HG03457 (cell line): ENCODE measurements around the gene B4GALT7.
"Not testable (repeated sequence)": the region's sequence is repeated elsewhere in the genome, so short reads cannot be mapped to it uniquely, and the experiment has no call there.

ENCODE experiments used
- ATAC-seq: cut with Tn5 transposase; IDR thresholded peaks from one replicate; pipeline ENCODE4 v1.9.1; 2021; ENCODE audit warnings: moderate number of reproducible peaks; ENCODE audit not compliant: unreplicated experiment

Gene B4GALT7, protein sequence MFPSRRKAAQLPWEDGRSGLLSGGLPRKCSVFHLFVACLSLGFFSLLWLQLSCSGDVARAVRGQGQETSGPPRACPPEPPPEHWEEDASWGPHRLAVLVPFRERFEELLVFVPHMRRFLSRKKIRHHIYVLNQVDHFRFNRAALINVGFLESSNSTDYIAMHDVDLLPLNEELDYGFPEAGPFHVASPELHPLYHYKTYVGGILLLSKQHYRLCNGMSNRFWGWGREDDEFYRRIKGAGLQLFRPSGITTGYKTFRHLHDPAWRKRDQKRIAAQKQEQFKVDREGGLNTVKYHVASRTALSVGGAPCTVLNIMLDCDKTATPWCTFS

DNA sequence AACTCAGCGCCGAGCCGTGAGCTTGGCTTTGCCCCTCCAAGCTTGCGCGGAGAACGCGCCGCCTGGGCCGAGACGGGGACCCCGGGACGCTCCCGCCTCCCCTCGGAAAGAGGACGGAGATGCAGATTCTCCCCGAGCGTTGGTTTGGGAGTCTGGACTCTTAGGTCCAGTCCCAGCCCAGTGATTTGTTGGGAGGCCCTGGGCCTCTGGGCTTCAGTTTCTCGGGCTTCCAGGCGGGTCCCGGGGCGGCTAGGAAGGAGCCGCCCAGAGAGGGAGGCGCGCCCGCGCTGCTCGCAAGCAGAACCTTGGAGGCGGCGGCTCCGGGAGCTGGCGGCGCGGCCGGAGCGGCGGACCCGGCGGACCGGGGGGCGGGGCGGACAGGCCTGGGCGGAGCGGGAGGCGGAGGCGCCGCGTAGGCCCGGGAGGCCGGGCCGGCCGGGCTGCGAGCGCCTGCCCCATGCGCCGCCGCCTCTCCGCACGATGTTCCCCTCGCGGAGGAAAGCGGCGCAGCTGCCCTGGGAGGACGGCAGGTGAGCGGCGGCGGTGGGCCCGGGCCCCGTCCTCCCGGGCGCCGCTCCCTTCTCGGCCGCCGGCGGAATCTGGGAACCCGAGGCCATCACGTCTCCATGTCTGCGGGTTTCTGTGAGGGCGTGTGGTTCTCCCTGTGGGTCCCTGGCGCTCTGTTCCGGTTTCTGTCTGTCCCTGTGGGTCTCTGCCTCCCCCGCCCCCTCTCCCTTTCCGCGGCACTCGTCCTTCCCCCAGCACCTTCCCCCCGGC is at the start of gene B4GALT7:
TSS of gene B4GALT7 (plus strand) at position 402 of the 777 bp plus-strand sequence. CDS start at position 481, 79 bp downstream.
- peak; percentile 72 for ATAC-seq

DNA sequence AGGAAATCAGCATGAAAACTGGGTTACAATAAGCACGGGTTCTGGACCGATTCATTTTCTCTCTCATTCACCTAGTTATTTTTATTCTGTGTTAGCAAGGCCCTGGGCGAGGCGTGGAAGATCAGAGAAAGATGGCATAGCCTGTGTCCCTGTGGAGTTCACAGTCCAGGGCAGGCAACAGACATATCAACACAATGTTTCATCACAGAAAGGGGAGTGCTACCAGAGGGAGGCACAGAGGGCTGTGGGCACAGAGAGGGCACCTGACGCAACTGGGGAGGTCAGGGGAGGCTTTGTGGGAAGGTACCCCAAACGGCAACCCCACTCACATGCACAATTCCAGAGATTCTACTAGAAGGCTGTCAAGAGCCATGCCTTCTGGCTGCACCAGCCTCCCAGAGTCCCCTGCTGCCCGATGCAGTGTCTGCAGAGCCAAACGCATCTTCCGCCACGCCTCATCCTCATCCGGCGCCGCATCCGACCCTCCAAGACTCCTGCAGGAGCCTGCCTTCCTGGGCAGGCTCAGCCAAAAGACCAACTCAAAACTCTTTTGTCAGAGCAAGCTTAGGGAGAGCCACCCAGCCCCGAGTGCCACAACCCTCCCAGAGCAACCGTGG is 47.0 kb upstream of the B4GALT7 start:
- ATAC-seq, result no peak

DNA sequence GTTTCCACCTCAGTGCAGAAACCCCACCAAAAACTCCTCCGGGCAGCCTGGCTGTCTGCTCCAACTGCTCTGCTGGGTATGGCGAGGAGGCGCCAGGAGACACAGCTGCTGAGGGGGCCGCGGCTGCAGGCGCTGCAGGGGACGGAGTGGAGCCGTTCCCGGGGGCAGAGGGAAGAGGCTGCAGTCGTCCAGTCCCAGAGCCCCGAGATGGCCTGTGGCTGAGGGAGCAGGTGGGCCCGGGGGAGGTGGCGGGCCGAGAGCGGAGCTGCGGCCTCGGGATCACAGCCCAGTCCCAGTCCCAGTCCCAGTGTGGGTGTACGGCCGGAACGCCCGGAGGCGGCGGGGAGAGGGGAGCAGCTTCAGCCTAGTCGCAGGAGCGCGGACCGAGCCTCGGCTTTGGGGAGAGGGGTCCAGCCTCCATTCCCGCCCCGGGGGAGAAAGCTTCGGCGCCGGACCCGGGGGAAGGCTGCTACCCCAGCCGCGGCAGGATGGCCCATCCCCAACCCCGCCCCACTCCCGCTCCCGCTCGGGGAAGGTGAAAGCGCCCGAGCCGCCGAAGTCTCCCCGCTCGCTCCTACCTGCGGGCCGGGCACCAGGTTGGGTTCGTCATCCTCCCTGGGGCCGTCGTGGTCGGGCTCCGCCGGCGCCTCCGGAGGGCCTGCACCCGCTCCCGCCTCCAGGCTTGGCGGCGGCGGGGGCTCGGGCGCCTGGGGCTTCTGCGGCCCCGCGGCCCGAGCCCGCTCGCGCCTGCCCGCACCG is 46.1 kb upstream of the B4GALT7 start:
- ATAC-seq, result peak; percentile 27

DNA sequence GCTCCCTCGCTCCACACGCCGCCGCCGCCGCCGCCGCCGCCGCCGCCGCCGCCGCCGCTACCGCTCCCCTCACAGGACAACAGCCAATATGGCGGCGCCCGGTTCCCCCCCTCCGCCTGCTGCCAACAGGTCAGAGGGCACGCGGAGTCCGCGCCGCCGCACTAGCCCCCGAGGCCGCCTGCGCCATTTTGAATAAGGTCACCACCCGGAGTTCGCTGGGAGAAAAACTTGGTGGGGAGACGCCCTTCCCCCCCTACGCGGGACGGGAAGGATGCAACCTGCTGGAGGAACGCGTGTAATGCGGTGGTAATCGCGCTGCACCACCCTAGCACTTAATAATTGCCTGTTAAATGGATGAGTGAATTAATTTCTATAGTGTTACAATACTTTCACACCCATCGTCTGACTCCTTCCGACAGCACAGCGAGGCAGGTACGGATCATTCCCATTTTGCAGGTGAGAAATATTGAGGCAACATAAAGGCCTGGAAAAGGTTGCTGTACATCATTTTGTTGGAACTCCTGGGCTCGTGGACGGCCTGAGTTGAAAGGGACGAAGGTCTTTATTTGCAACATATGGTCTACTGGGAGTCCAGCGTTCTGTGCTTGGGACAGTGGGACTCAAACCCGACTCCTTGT is 45.3 kb upstream of the B4GALT7 start, which contains the start of gene FAM193B:
TSS of gene FAM193B (minus strand) at position 90 of the 638 bp plus-strand sequence. CDS start 105 bp downstream, outside the sequence.
- ATAC-seq, result peak; percentile 67

DNA sequence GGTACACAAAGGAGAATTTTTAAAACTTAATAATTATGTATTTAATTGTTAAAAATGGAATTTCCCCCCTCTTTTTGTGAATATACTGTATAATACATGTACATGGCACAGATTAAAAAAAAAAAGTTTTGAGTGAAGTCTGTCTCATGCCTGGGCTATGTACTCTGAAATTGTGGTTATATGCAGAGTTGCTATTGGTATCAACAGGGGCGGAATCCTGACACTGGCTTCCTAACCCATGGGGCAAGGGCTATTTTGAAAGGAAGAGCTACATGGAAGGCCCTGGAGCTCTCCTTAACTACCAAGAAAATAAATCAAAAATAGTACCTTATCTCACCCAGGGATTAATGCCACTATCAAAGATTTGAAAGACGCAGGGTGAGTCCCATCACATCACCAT is 44.7 kb upstream of the B4GALT7 start:
- no peak for ATAC-seq

DNA sequence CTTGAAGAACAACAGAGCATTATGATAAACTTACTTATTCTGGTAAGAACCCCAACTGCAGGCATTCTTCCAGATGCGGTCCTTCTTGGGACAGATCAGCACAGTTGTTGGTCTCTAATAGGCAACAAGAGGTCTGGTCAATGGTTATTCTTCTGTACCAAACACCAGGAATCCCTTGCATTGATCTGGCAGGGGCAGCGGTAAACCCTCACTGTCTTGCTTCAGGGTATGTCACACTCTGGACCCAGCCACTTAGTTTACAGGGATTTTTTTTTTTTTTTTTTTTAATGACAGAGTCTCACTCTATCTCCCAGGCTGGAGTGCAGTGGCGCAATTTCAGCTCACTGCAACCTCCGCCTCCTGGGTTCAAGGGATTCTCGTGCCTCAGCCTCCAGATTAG is 44.3 kb upstream of the B4GALT7 start:
- ATAC-seq, result no peak

DNA sequence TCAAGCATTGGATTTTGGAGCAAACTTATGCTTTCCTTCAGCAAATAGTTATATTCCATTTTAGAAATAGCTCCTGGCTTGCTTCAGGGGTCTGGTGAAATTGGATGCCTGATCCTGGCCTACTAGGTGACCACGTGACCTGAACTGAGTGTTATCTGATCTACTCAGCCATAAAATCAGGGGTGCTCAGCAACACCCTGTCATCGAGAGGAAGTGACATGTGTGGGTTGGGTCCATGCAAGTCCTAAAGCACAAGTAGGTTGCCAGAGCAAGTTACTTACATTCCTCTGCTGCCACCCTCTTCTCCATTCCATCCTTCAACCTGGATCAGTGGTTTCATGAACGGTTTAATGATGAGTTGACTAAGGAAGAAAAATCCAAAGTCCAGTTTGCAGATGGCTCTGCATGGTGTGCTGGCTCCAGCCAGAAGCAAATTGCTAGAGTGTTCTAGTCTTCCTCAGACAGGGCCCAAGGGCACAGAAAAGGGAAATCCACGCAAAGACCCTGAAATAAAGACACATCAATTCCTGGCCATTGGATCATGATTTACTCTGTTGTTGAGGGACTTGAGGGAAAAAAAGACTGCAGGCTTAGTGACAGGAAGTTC is 42.8 kb upstream of the B4GALT7 start:
- no peak for ATAC-seq

DNA sequence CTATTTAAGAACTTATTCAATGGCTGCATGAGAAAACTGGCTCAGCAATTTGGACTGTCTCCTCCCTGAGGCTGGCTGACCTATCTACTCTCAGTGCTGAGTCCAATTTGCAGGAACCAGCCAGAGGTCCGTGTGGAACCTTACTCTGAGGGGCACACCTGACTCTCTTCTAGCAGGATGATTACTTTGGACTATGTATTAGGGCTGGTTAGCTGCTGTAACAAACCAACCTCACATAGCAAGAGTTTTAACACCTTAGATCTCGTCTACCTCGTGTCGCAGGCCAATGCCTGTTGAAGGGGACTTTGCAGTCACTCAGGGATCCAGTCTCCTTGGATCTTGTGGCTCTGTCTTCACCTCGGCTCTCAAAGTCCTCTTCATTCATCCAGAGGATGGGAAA is 42.1 kb upstream of the B4GALT7 start:
- ATAC-seq, result no peak

DNA sequence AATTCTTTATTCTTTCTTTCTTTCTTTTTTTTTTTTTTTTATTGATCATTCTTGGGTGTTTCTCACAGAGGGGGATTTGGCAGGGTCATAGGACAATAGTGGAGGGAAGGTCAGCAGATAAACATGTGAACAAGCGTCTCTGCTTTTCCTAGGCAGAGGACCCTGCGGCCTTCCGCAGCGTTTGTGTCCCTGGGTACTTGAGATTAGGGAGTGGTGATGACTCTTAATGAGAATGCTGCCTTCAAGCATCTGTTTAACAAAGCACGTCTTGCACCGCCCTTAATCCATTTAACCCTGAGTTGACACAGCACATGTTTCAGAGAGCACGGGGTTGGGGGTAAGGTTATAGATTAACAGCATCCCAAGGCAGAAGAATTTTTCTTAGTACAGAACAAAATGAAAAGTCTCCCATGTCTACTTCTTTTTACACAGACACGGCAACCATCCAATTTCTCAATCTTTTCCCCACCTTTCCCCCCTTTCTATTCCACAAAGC is 40.4 kb upstream of the B4GALT7 start:
- ATAC-seq, result not testable (repeated sequence)

DNA sequence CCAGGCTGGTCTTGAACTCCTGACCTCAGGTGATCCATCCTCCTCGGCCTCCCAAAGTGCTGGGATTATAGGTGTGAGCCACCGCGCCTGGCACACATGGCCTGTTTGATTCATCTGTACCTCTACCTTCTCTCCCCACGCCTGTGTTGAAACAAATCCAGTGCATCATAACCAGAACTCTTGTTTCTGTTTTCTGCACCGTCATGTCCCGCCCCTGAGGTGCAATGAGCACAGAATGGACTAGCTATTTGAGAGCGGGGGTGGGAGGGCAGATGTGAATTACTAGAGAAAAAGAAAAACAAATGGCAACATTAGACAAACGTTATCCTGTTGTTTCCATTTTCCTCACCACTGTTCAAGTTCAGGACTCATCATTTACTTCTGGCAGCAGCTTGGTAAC is 34.9 kb upstream of the B4GALT7 start:
- ATAC-seq, result no peak

DNA sequence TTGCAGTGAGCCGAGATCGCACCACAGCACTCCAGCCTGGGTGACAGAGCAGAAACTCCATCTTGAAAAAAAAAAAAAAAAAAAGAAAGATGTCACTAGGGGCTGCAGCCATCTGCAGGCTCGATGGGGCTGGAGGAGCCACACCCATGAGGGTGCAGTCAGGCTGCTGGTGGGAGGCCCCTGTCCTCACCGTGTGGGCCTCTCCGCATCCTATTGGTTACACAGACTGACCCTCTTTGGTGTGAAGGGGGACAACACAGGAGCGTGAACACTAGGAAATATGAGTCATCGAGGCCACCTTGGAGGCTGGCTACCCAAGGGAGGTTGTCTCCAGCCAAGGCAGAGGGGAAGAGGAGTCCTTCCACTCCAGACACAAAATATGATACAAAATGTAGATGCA is 31.6 kb upstream of the B4GALT7 start:
- ATAC-seq, result no peak

DNA sequence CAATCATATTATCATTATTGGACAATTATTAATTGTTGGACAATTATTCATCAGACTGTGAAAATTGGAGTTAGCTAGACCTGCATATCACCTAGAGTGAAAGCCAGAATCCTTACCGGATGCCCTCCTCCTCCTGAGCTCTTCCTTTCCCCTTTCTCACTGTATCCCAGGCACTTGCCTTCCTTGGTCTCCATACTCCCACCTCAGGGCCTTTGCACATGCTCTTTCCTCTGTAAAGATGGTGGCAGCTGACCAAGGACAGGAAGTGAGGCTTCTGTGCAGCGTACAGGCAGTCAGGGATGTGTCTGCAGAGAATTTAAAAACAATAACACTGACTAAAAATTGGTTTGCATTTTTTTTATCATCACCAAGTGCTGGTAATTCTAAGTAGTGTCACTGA is 30.0 kb upstream of the B4GALT7 start:
- ATAC-seq, result no peak

DNA sequence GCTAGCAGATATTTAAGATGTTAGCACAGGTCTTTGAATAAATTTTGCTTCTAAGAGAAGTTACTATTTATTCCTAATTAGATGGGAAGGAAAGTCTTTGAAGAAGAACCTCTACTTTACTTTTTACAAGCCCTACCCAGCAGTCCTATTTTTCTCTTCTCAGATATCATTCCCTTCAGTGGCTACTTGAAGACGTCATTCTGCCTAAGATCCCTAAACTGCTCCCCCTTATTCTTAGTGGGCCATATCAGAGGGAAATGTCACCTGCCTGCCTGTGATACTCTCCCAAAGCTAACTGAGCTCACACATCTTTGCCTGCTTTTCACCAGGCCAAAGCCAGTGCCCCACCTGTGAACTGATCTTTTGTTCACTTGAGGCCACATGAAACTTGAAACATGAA is 24.4 kb upstream of the B4GALT7 start:
- ATAC-seq, result no peak

DNA sequence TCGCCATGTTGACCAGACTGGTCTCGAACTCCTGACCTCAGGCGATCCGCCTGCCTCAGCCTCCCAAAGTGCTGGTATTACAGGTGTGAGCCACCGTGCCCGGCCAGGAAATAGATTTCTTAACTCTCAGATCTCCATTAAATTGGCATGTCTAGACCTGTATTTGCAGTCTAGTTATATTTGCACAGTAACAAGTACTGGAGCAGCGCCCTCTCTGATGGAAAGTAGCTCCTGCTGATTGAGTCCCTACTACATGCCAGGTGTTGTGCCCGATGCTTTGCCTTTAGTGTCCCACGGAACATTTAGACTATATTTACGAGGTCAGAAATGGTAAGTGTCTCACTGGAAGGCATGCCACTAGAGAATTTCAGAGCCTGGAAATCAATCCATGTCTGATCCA is 23.8 kb upstream of the B4GALT7 start:
- no peak for ATAC-seq

DNA sequence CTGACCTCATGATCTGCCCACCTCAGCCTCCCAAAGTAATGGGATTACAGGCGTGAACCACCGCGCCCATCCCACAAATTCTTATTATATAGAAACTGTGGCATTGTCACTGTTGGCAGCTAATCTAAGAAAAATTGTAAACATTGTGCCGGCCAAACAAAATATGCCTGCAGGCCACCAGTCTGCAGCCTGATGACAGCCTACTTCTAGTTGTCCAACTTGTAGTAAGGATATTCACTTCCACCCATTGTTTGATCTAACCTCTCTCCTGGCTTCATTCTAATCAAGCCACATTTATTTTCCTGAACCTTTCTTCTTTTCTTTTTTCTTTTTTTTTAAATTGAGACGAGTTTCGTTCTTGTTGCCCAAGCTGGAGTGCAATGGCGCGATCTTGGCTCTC is 21.6 kb upstream of the B4GALT7 start:
- no peak for ATAC-seq

DNA sequence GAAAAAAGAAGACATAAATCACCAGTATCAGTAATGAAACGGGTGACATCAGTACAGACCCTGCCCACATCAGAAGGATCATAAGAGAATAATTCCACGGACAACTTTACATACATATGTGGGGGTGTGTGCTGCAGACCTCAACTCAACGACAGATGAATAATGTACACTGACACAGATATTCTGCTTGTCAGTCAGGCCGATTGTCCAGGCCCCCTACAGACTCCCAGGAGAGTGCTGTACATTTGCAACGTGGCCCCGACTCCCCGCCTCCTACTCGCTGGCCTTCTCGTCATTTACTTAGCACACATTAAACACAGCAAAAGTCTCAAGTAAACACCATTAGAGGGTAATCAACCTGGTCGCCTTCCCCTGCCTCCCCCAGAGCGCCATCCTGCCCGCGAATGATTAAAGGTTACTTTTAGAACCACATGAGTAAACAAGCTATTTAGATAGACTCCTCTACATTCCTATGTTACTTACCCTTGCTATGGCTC is 11.5 kb upstream of the B4GALT7 start:
- no peak for ATAC-seq

DNA sequence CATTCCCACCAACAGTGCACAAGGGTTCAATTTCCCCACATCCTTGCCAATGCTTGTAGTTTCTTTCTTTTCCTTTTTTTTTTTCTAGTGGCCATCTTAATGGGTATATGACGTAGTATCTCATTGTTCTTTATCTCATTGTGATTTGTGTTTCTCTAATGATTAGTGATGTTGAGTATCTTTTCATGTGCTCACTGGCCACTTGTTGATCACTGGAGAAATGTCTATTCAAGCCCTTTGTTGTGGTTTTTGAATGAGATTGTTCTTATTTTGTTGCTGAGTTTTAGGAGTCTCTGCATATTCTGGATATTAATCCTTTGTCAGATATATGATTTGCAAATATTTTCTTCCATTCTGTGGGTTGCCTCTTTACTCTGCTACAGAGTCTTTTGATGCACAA is 9.5 kb upstream of the B4GALT7 start:
- no peak for ATAC-seq

DNA sequence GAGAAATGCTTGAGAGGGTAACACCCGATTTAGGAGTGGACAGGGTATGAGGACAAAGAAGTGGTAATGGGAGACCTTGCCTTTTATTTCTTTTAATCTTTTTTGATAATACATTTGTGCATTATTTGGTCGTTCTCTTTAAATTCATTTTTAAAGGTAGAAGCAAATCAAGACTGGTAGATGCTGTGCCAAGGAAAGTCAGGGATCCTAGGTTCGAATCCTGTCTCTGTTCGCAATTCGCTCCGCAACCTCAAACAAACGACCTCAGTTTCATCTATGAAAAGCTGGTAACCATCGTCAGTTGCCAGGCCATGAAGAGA is 8.3 kb upstream of the B4GALT7 start:
- no peak for ATAC-seq

DNA sequence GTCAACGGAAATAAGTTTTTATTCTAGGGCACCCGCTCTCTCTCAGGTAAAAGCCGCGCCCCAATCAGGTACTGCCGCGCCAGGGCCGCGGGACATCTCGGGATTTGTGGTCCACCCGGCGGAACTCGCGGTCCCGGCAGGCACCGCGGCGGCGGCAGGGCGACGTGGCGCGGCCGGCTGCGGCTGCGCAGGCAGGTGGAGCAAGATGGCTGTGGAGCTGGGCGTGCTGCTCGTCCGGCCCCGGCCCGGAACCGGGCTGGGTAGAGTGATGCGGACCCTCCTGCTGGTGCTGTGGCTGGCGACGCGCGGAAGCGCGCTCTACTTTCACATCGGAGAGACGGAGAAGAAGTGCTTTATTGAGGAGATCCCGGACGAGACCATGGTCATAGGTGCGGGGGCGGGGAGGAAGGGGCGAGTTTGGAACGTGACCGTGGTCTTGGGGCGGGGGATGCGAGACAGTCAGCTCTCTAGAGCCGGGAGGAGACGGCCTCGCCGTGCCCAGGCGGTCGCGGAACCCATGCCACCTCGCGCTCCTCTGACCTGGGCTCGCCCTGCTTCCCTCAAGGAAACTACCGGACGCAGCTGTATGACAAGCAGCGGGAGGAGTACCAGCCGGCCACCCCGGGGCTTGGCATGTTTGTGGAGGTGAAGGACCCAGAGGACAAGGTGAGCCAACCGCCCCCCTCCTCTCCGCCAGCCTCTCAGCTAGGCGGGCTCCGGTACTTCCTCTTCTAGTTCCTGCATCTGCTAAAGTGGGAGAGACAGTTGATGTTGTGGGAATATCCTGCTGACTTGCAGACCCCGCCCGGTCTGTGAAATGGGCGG is 7.7 kb upstream of the B4GALT7 start, which contains the start of gene TMED9:
TSS of gene TMED9 (plus strand) at position 194 of the 825 bp plus-strand sequence. CDS start at position 206, 12 bp downstream.
- peak; percentile 85 for ATAC-seq
